DOHH2 (cell line): ENCODE data around the gene MARCHF3.

Experiments
- H3F3A ChIP-seq: fragments of 200-600 bp; sonication (generic), shearing (Covaris generic); 2 replicates; pipeline ENCODE4 v1.6.0; 2016; ENCODE audit warnings: antibody characterized with exemption, mild to moderate bottlenecking; ENCODE audit not compliant: control insufficient read depth, insufficient read depth
- H3K27ac ChIP-seq: fragments of 200-600 bp; sonication (generic); 2 replicates; pipeline ENCODE4 v1.5.1; 2014; ENCODE audit warnings: low read depth, mild to moderate bottlenecking, low read length, moderate library complexity
- H3K27me3 ChIP-seq: fragments of 200-600 bp; sonication (generic); 2 replicates; pipeline ENCODE4 v1.6.1; 2014; ENCODE audit warnings: mild to moderate bottlenecking, low read length, mixed read lengths; ENCODE audit not compliant: control insufficient read depth
- H3K36me3 ChIP-seq: fragments of 200-600 bp; sonication (generic); 2 replicates; pipeline ENCODE4 v1.6.1; 2014; ENCODE audit warnings: mild to moderate bottlenecking, low read length, moderate library complexity, mixed read lengths; ENCODE audit not compliant: control insufficient read depth
- H3K4me1 ChIP-seq: fragments of 200-600 bp; sonication (generic); 2 replicates; pipeline ENCODE4 v1.6.1; 2014; ENCODE audit warnings: mild to moderate bottlenecking, low read length, mixed read lengths; ENCODE audit not compliant: control insufficient read depth
- H3K4me2 ChIP-seq: fragments of 200-600 bp; sonication (generic); 2 replicates; pipeline ENCODE4 v1.6.0; 2014; ENCODE audit warnings: mild to moderate bottlenecking, low read length, moderate library complexity
- H3K4me3 ChIP-seq: fragments of 200-600 bp; sonication (generic); 2 replicates; pipeline ENCODE4 v1.5.1; 2014; ENCODE audit warnings: mild to moderate bottlenecking, low read length, mixed read lengths
- H3K79me2 ChIP-seq: fragments of 200-600 bp; sonication (generic); 2 replicates; pipeline ENCODE4 v1.6.1; 2014; ENCODE audit warnings: mild to moderate bottlenecking, low read length, mixed read lengths; ENCODE audit not compliant: control insufficient read depth
- H3K9me2 ChIP-seq: fragments of 200-600 bp; sonication (generic); replicated peaks from 2 replicates; pipeline ENCODE4 v1.6.1; 2014; ENCODE audit warnings: mild to moderate bottlenecking, low read length, mixed read lengths; ENCODE audit not compliant: control insufficient read depth
- H3K9me3 ChIP-seq: fragments of 200-600 bp; sonication (generic); 2 replicates; pipeline ENCODE4 v1.6.1; 2014; ENCODE audit warnings: antibody characterized with exemption, low read length, mixed read lengths; ENCODE audit not compliant: control insufficient read depth, insufficient read depth
- H4K20me1 ChIP-seq: fragments of 200-600 bp; sonication (generic); 2 replicates; pipeline ENCODE4 v1.6.0; 2014; ENCODE audit warnings: low read depth, mild to moderate bottlenecking, antibody characterized with exemption, low read length, moderate library complexity; ENCODE audit not compliant: control insufficient read depth, insufficient read depth
- EZH2phosphoT487 ChIP-seq: fragments of 200-600 bp; sonication (generic); IDR thresholded peaks from 2 replicates; pipeline ENCODE4 v1.6.1; 2017; ENCODE audit warnings: borderline replicate concordance, mild to moderate bottlenecking, antibody characterized with exemption, low read length, moderate library complexity, mixed read lengths
- TF ChIP-seq, protein P1 (sequence below): fragments of 200-600 bp; sonication (generic); IDR thresholded peaks from one replicate; pipeline ENCODE4 v1.5.1; 2014; ENCODE audit warnings: antibody characterized with exemption, mild to moderate bottlenecking, low read depth, low read length; ENCODE audit not compliant: poor library complexity, severe bottlenecking

Gene MARCHF3

DNA sequence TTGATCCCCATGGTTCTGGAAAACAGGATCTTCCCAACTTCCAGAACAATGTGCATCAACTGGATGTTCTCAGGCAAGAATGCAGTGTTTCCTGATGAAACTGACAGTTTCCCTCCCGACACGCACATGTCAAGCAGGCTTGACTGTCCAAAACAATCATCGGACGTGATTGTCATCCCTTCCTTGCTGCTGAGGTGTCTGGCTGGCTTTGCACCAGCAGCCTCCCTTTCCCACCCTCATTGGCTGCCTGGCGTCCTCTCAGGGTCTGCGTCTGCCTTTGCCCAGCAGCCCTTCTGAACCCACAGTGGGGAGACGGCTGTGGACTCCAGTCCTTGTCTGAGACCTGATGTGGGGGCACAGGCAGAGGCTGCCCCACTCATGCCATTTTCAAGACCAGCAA is 110.8 kb downstream of the MARCHF3 start:
- Histone ChIP-seq H3K4me1 (no peaks in the 10 kb centered on the region), H3K9me3 (no peaks in the 10 kb centered on the region), H3K4me2 (no peak overlapping the region), H3K4me3 (no peak overlapping the region), H3K27me3 (no peaks in the 10 kb centered on the region), H3K79me2 (no peaks in the 10 kb centered on the region), H3K27ac (no peak overlapping the region), H3K36me3 (no peaks in the 10 kb centered on the region), H3K9me2 (no peaks in the 10 kb centered on the region), H3F3A (no peaks in the 10 kb centered on the region), H4K20me1 (no peaks in the 10 kb centered on the region)
- TF ChIP-seq EZH2phosphoT487 = no peak
- TF ChIP-seq, protein P1, sequence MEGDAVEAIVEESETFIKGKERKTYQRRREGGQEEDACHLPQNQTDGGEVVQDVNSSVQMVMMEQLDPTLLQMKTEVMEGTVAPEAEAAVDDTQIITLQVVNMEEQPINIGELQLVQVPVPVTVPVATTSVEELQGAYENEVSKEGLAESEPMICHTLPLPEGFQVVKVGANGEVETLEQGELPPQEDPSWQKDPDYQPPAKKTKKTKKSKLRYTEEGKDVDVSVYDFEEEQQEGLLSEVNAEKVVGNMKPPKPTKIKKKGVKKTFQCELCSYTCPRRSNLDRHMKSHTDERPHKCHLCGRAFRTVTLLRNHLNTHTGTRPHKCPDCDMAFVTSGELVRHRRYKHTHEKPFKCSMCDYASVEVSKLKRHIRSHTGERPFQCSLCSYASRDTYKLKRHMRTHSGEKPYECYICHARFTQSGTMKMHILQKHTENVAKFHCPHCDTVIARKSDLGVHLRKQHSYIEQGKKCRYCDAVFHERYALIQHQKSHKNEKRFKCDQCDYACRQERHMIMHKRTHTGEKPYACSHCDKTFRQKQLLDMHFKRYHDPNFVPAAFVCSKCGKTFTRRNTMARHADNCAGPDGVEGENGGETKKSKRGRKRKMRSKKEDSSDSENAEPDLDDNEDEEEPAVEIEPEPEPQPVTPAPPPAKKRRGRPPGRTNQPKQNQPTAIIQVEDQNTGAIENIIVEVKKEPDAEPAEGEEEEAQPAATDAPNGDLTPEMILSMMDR = no peak

DNA sequence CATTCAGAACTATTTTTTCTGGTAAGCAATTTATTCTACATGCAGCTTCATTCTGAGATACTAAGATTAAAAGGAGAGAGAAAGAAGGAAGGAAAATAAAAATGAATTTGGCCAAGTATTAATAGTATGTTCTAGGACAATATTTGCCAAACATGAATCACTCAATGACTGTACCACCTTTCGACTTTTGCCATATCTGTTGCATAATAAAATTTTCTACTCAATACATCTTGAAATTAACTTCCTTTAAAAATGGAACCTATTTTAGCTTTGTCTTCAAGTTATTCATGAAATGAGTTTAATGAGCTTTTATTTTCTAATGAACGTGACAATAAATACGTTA is 111.8 kb downstream of the MARCHF3 start:
- Histone ChIP-seq H3K4me1 (no peaks in the 10 kb centered on the region), H3K4me2 (no peak overlapping the region), H3K9me3 (no peaks in the 10 kb centered on the region), H3K9me2 (no peaks in the 10 kb centered on the region), H4K20me1 (no peaks in the 10 kb centered on the region), H3K4me3 (no peak overlapping the region), H3K27ac (no peak overlapping the region), H3K79me2 (no peaks in the 10 kb centered on the region), H3F3A (no peaks in the 10 kb centered on the region), H3K36me3 (no peaks in the 10 kb centered on the region), H3K27me3 (no peaks in the 10 kb centered on the region)
- TF ChIP-seq EZH2phosphoT487 = no peak
- TF ChIP-seq, protein P1 = no peak

DNA sequence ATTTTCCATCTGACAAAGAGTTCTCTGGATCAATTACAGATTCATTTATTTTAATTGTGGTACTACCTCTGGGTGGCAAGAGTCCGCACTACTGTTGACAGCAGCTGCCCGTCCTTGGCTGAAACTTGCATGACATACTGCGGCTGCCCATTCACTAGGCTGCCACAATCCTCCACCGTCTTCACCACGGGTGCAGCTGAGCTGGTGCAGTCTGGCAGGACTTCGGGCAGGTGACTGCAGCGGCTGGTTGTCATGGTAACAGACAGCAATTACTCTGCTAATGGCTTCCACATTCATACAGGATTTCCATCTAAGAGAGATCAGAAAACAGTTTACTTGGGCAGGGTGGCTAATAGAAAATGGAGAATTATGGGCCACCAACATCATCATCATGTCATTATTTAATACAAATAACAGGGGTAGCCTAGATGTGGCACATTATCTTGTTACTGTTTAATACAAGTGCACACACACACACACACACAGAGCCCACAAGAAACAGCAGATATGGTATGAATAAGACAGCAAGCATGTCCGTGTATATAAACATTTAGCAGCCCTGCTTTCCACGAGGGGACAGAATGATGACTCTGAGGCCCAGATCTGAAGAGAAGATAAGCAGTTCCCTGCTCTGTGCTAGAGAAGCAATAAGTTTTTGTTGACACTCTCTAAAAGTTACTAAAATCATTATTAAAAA is 112.3 kb downstream of the MARCHF3 start:
- no peak overlapping the region for H3K4me2 ChIP-seq
- H3K9me3 ChIP-seq = no peaks in the 10 kb centered on the region
- H3K27me3 ChIP-seq = no peaks in the 10 kb centered on the region
- no peaks in the 10 kb centered on the region for H4K20me1 ChIP-seq
- H3F3A ChIP-seq = no peaks in the 10 kb centered on the region
- no peak overlapping the region for H3K27ac ChIP-seq
- no peaks in the 10 kb centered on the region for H3K4me1 ChIP-seq
- TF ChIP-seq, protein P1 = no peak
- TF ChIP-seq EZH2phosphoT487 = no peak
- H3K79me2 ChIP-seq = no peaks in the 10 kb centered on the region
- H3K36me3 ChIP-seq = no peaks in the 10 kb centered on the region
- H3K9me2 ChIP-seq = no peaks in the 10 kb centered on the region
- no peak overlapping the region for H3K4me3 ChIP-seq
